ENCODE results near the gene NUP85. TPM values are rescaled to one million over a fixed set of nuclear protein-coding genes. Genes with fewer than 3 reads are reported as not detected.

The NUP85 gene
- total RNA-seq, 5 donors from 2014 or later (not counting 1 experiment from before 2014, with no cell fraction given): 56.2 to 128 (median 106) TPM

DNA sequence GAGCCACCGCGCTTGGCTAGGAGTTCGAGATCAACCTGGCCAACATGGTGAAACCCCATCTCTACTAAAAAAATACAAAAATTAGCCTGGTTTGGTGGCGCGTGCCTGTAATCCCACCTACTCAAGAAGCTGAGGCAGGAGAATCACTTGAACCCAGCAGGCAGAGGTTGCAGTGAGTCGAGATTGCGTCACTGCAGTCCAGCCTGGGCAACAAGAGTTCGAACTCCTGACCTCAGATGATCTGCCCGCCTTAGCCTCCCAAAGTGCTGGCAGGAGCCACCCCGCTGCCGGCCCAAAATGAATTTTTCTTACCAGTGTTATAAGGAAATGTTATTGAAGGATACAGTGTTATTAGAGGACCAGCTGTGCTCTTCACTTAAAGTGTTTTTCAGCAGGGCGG is 2.3 kb downstream of the NUP85 start:
- peaks cover 14% of the 10 kb centered on the region for H3K36me3 Mint-ChIP-seq
- Histone ChIP-seq H3K9me3 (no peaks in the 10 kb centered on the region), H3K27ac (ENCODE audit: low read length) (no peak overlapping the region), H3K4me3 (ENCODE audit: control insufficient read depth in 1 of 2, extremely low read depth in 1 of 2, low read length in 1 of 2) (no peak overlapping the region), H3K4me1 (ENCODE audit: control insufficient read depth in 1 of 2, extremely low read depth in 1 of 2, insufficient read depth in 2 of 2, low read length in 2 of 2) (peaks cover 8 to 25% of the 10 kb centered on the region in 2 experiments), H3K36me3 (ENCODE audit: control insufficient read depth in 2 of 2, extremely low read depth in 1 of 2, insufficient read depth in 1 of 2, low read length in 1 of 2) (peaks cover 0 to 31% of the 10 kb centered on the region in 2 donors), H3K27me3 (replicated peaks in 1 of 2; ENCODE audit: control insufficient read depth in 2 of 2, extremely low read depth in 1 of 2, insufficient read depth in 2 of 2, low read length in 1 of 2) (no peaks in the 10 kb centered on the region)
- no peak for ATAC-seq (replicated peaks in 1 of 4)
- no peaks in the 10 kb centered on the region for H3K9me3 Mint-ChIP-seq
- H3K4me1 Mint-ChIP-seq: peaks cover 19 to 33% (median 25%) of the 10 kb centered on the region in 3 donors
- ChIA-PET CTCF (interaction anchor here in 1 of 2 donors (0.7 kb wide), 1 partner anchor 623 kb away, joined by 4 read pairs; no protein-coding TSS in a partner anchor), POLR2A (no interaction called here)
- DNase-seq: no peak
- no peaks in the 10 kb centered on the region for H3K27me3 Mint-ChIP-seq
- H3K27ac Mint-ChIP-seq: no peak overlapping the region
- H3K4me3 Mint-ChIP-seq: peak overlapping the region; percentile 23 to 94 (median 48)
- WGBS (ENCODE audit: insufficient coverage): 95% methylated on average over 8 of the region's 12 CpGs

DNA sequence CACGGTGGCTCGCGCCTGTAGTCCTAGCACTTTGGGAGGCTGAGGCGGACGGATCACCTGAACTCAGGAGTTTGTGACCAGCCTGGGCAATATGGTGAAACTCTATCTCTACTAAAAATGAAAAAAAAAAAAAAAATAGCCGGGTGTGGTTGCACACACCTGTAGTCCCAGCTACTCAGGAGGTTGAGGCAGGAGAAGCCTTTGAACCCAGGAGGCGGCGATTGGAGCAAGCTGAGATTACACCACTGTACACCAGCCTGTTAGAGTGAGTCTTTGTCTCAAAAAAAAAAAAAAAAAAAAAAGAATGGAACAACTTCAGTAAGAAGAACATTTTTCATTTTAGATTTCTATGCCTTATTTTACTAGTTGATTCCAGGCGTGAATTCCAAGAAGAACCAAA is 2.7 kb downstream of the NUP85 start:
- Histone ChIP-seq H3K36me3 (ENCODE audit: control insufficient read depth in 2 of 2, extremely low read depth in 1 of 2, insufficient read depth in 1 of 2, low read length in 1 of 2) (peaks cover 4 to 35% of the 10 kb centered on the region in 2 donors), H3K9me3 (no peaks in the 10 kb centered on the region), H3K27ac (ENCODE audit: low read length) (no peak overlapping the region), H3K4me3 (ENCODE audit: control insufficient read depth in 1 of 2, extremely low read depth in 1 of 2, low read length in 1 of 2) (no peak overlapping the region), H3K4me1 (ENCODE audit: control insufficient read depth in 1 of 2, extremely low read depth in 1 of 2, insufficient read depth in 2 of 2, low read length in 2 of 2) (peaks cover 8 to 25% of the 10 kb centered on the region in 2 experiments), H3K27me3 (replicated peaks in 1 of 2; ENCODE audit: control insufficient read depth in 2 of 2, extremely low read depth in 1 of 2, insufficient read depth in 2 of 2, low read length in 1 of 2) (no peaks in the 10 kb centered on the region)
- no peak for DNase-seq
- CTCF ChIA-PET: interaction anchor here (0.7 to 1.1 kb wide), 2 partner anchors 19 to 623 kb away, joined by 3 to 4 read pairs; no protein-coding TSS in a partner anchor
- ATAC-seq (replicated peaks in 1 of 4): no peak
- peak overlapping the region; percentile 23 to 94 (median 48) for H3K4me3 Mint-ChIP-seq
- H3K27me3 Mint-ChIP-seq: no peaks in the 10 kb centered on the region
- POLR2A ChIA-PET: no interaction called here
- H3K27ac Mint-ChIP-seq: no peak overlapping the region
- H3K9me3 Mint-ChIP-seq: no peaks in the 10 kb centered on the region
- WGBS (ENCODE audit: insufficient coverage): no CpG with 5 or more reads among the region's 9 CpGs
- H3K4me1 Mint-ChIP-seq: peaks cover 19 to 33% (median 25%) of the 10 kb centered on the region in 3 donors
- peaks cover 14% of the 10 kb centered on the region for H3K36me3 Mint-ChIP-seq

DNA sequence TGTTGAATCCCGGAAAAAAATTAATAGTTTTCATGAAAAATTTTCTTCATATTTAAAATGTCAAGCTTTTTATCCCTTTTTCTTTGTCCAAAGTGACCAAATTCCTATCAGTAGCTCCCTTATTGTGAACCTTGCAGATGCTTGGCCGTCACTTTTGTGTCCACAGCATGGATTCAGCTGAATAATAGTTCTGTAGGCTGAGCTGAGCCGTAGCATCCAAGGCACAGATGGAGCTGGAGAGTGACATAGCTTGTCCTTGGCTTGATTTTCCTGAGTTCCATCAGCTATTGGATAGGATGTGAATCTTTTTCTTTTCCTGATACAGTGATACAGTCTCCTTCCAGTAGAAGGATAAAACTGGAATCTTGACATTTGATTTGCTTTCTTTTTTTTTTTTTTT is 3.6 kb downstream of the NUP85 start:
- no peaks in the 10 kb centered on the region for H3K9me3 ChIP-seq
- no peak overlapping the region for H3K4me3 Mint-ChIP-seq
- peaks cover 16% of the 10 kb centered on the region for H3K36me3 Mint-ChIP-seq
- H3K9me3 Mint-ChIP-seq: no peaks in the 10 kb centered on the region
- ChIA-PET CTCF (interaction anchor here in 1 of 2 donors (0.7 to 1.1 kb wide), 3 partner anchors 20 to 159 kb away, joined by 3 to 4 read pairs (median 3); no protein-coding TSS in a partner anchor), POLR2A (interaction anchor here in 1 of 2 donors (0.6 kb wide), 1 partner anchor 38 kb away, joined by 3 read pairs; no protein-coding TSS in a partner anchor)
- H3K4me1 Mint-ChIP-seq: peaks cover 18 to 30% (median 25%) of the 10 kb centered on the region in 3 donors
- ATAC-seq (replicated peaks in 1 of 4) (no peak), DNase-seq (no peak)
- peaks cover 10 to 43% of the 10 kb centered on the region in 2 donors for H3K36me3 ChIP-seq (ENCODE audit: control insufficient read depth in 2 of 2, extremely low read depth in 1 of 2, insufficient read depth in 1 of 2, low read length in 1 of 2)
- peaks cover 8 to 25% of the 10 kb centered on the region in 2 experiments for H3K4me1 ChIP-seq (ENCODE audit: control insufficient read depth in 1 of 2, extremely low read depth in 1 of 2, insufficient read depth in 2 of 2, low read length in 2 of 2)
- H3K27me3 Mint-ChIP-seq: no peaks in the 10 kb centered on the region
- WGBS (ENCODE audit: insufficient coverage): 83% methylated on average over 1 of the region's 3 CpGs
- H3K27ac Mint-ChIP-seq: no peak overlapping the region
- no peak overlapping the region for H3K27ac ChIP-seq (ENCODE audit: low read length)
- H3K27me3 ChIP-seq (replicated peaks in 1 of 2; ENCODE audit: control insufficient read depth in 2 of 2, extremely low read depth in 1 of 2, insufficient read depth in 2 of 2, low read length in 1 of 2): no peaks in the 10 kb centered on the region
- H3K4me3 ChIP-seq (ENCODE audit: control insufficient read depth in 1 of 2, extremely low read depth in 1 of 2, low read length in 1 of 2): no peak overlapping the region

DNA sequence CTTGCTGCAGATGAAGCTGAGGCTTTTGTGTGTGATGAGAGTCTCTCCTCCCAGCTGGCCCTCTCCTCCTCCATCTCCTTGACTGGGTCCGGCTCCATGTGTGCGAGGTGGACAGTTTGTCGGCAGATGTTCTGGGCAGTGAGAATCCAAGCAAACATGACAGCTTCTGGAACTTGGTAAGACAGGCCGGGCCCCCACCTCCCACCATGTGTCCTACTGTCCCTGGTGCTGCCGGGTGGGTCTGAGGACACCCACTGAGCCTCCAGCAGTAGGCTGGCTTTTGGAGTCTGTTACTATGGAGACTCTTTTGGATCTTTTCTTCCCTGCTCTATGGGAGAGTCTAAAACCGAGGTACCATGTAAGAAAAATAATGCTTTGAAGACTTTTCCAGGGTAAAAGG is 12.7 kb downstream of the NUP85 start:
- POLR2A ChIA-PET: no interaction called here

DNA sequence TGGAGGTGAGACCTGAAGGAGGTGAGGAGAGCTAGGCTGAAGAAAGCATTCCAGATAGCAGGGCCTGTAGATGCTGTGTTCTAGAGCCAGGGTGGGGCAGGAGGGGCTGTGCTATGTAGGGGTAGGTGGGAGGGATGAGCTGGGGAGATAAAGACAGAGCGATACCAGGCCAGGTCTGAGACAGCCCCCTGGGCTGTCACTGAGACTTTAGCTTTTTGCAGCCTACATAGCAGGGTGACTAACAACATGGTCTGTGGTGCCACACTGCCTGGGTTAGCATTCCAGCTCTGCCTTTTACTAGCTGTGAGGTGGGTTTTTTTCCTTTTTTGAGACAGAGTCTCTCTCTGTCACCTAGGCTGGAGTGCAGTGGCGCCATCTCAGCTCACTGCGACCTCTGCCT is 14.3 kb downstream of the NUP85 start:
- Mint-ChIP-seq H3K36me3 (peaks cover 37% of the 10 kb centered on the region), H3K27me3 (no peaks in the 10 kb centered on the region), H3K4me1 (peaks cover 0 to 6% (median 0%) of the 10 kb centered on the region in 3 donors), H3K9me3 (no peaks in the 10 kb centered on the region), H3K27ac (peak overlapping the region in 1 of 2 donors; percentile 44), H3K4me3 (no peak overlapping the region)
- no peak for DNase-seq
- Histone ChIP-seq H3K4me1 (ENCODE audit: control insufficient read depth in 1 of 2, extremely low read depth in 1 of 2, insufficient read depth in 2 of 2, low read length in 2 of 2) (no peaks in the 10 kb centered on the region), H3K27ac (ENCODE audit: low read length) (no peak overlapping the region), H3K9me3 (no peaks in the 10 kb centered on the region), H3K36me3 (ENCODE audit: control insufficient read depth in 2 of 2, extremely low read depth in 1 of 2, insufficient read depth in 1 of 2, low read length in 1 of 2) (peaks cover 10 to 63% of the 10 kb centered on the region in 2 donors), H3K27me3 (replicated peaks in 1 of 2; ENCODE audit: control insufficient read depth in 2 of 2, extremely low read depth in 1 of 2, insufficient read depth in 2 of 2, low read length in 1 of 2) (no peaks in the 10 kb centered on the region), H3K4me3 (ENCODE audit: control insufficient read depth in 1 of 2, extremely low read depth in 1 of 2, low read length in 1 of 2) (no peak overlapping the region)
- POLR2A ChIA-PET: no interaction called here
- 100% methylated on average over 1 of the region's 3 CpGs for WGBS (ENCODE audit: insufficient coverage)
- ATAC-seq (replicated peaks in 1 of 4): no peak
- CTCF ChIA-PET: no interaction called here

More for the DNA sequence above, 12.7 kb downstream of the NUP85 start:
- DNase-seq: no peak
- ATAC-seq (replicated peaks in 1 of 4): no peak
- H3K4me1 Mint-ChIP-seq: peaks cover 0 to 6% (median 0%) of the 10 kb centered on the region in 3 donors
- Histone ChIP-seq H3K27me3 (replicated peaks in 1 of 2; ENCODE audit: control insufficient read depth in 2 of 2, extremely low read depth in 1 of 2, insufficient read depth in 2 of 2, low read length in 1 of 2) (no peaks in the 10 kb centered on the region), H3K4me1 (ENCODE audit: control insufficient read depth in 1 of 2, extremely low read depth in 1 of 2, insufficient read depth in 2 of 2, low read length in 2 of 2) (no peaks in the 10 kb centered on the region), H3K36me3 (ENCODE audit: control insufficient read depth in 2 of 2, extremely low read depth in 1 of 2, insufficient read depth in 1 of 2, low read length in 1 of 2) (peaks cover 18 to 71% of the 10 kb centered on the region in 2 donors), H3K27ac (ENCODE audit: low read length) (no peak overlapping the region), H3K4me3 (ENCODE audit: control insufficient read depth in 1 of 2, extremely low read depth in 1 of 2, low read length in 1 of 2) (no peak overlapping the region), H3K9me3 (no peaks in the 10 kb centered on the region)
- H3K9me3 Mint-ChIP-seq: no peaks in the 10 kb centered on the region
- H3K27ac Mint-ChIP-seq: no peak overlapping the region
- 100% methylated on average over 3 of the region's 6 CpGs for WGBS (ENCODE audit: insufficient coverage)
- peaks cover 36% of the 10 kb centered on the region for H3K36me3 Mint-ChIP-seq
- CTCF ChIA-PET: no interaction called here
- H3K4me3 Mint-ChIP-seq: no peak overlapping the region
- H3K27me3 Mint-ChIP-seq: no peaks in the 10 kb centered on the region

DNA sequence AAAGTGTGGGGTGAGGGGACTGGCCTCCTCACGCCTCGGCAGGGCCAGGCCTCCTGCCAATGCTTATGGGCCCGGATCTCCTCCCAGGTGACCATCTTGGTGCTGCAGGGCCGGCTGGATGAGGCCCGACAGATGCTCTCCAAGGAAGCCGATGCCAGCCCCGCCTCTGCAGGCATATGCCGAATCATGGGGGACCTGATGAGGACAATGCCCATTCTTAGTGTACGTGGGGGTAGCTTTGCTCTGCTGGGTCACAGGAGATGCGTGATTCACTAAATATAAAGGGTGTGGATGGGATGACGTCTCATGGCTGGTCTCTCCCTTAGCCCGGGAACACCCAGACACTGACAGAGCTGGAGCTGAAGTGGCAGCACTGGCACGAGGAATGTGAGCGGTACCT is 19.5 kb downstream of the NUP85 start:
- Histone ChIP-seq H3K4me3 (ENCODE audit: control insufficient read depth in 1 of 2, extremely low read depth in 1 of 2, low read length in 1 of 2) (no peak overlapping the region), H3K9me3 (no peaks in the 10 kb centered on the region), H3K36me3 (ENCODE audit: control insufficient read depth in 2 of 2, extremely low read depth in 1 of 2, insufficient read depth in 1 of 2, low read length in 1 of 2) (peaks cover 10 to 54% of the 10 kb centered on the region in 2 donors), H3K27me3 (replicated peaks in 1 of 2; ENCODE audit: control insufficient read depth in 2 of 2, extremely low read depth in 1 of 2, insufficient read depth in 2 of 2, low read length in 1 of 2) (no peaks in the 10 kb centered on the region), H3K4me1 (ENCODE audit: control insufficient read depth in 1 of 2, extremely low read depth in 1 of 2, insufficient read depth in 2 of 2, low read length in 2 of 2) (no peaks in the 10 kb centered on the region), H3K27ac (ENCODE audit: low read length) (no peak overlapping the region)
- Mint-ChIP-seq H3K36me3 (peaks cover 31% of the 10 kb centered on the region), H3K27me3 (no peaks in the 10 kb centered on the region), H3K4me1 (peaks cover 0 to 3% (median 0%) of the 10 kb centered on the region in 3 donors), H3K4me3 (no peak overlapping the region), H3K27ac (no peak overlapping the region), H3K9me3 (no peaks in the 10 kb centered on the region)
- WGBS (ENCODE audit: insufficient coverage): 88% methylated on average over 11 of the region's 14 CpGs
- ATAC-seq (replicated peaks in 1 of 4): no peak
- ChIA-PET CTCF (interaction anchor here (0.6 kb wide), 2 partner anchors 24 to 383 kb away, joined by 3 to 4 read pairs; no protein-coding TSS in a partner anchor), POLR2A (no interaction called here)
- DNase-seq: no peak

All from T-cell (primary cell).